Keratinocyte (primary cell): ENCODE data around the gene DOK6. TPM values are rescaled to one million over a fixed set of nuclear protein-coding genes. Genes with fewer than 3 reads are reported as not detected.

ENCODE experiments used
- DNase-seq: peaks from one replicate; pipeline ENCODE4 v3.0.0-alpha.2; 2011; ENCODE audit warnings: low read depth, missing footprints, low spot score
- FAIRE-seq: peaks from 2 replicates; lab custom pipeline; 2011; peaks lifted over from hg19 to GRCh38; lab: Jason Lieb, UNC
- H2AFZ ChIP-seq: 2 replicates; pipeline ENCODE4 v1.6.0; 2012; ENCODE audit warnings: low read length, control low read depth, inconsistent platforms; ENCODE audit not compliant: control insufficient read depth
- H3K27ac ChIP-seq: 2 replicates; pipeline ENCODE4 v1.5.1; 2011; ENCODE audit warnings: low read length; ENCODE audit not compliant: control insufficient read depth, insufficient read depth
- H3K27me3 ChIP-seq: 3 replicates; pipeline ENCODE4 v1.6.0; 2011; ENCODE audit warnings: low read length; ENCODE audit not compliant: control insufficient read depth, insufficient read depth; ENCODE audit errors: extremely low read depth
- H3K36me3 ChIP-seq, 2 experiments: 2 replicates in 1 of 2; 3 replicates in 1 of 2; pipeline ENCODE4 v1.5.1; 2011; ENCODE audit warnings: low read length in 2 of 2, mild to moderate bottlenecking in 1 of 2; ENCODE audit not compliant: control insufficient read depth in 2 of 2, insufficient read depth in 2 of 2; ENCODE audit errors: extremely low read depth in 1 of 2
- H3K4me1 ChIP-seq: 3 replicates; pipeline ENCODE4 v1.5.1; 2011; ENCODE audit warnings: low read length; ENCODE audit not compliant: control insufficient read depth, insufficient read depth; ENCODE audit errors: extremely low read depth
- H3K4me2 ChIP-seq: 3 replicates; pipeline ENCODE4 v1.6.0; 2011; ENCODE audit warnings: low read depth, low read length; ENCODE audit not compliant: control insufficient read depth, insufficient read depth; ENCODE audit errors: extremely low read depth
- H3K4me3 ChIP-seq, 3 experiments: fragments of 200-600 bp in 1 of 3; sonication (generic) in 1 of 3; 2 replicates in 2 of 3; 3 replicates in 1 of 3; pipeline ENCODE4 v1.5.1; 2011 to 2016; ENCODE audit warnings: low read length in 3 of 3, mild to moderate bottlenecking in 3 of 3, control low read depth in 2 of 3, inconsistent platforms in 1 of 3, low read depth in 1 of 3, mixed read lengths in 1 of 3, mixed run types in 1 of 3, moderate library complexity in 1 of 3; ENCODE audit not compliant: control insufficient read depth in 2 of 3, insufficient read depth in 2 of 3; ENCODE audit errors: extremely low read depth in 1 of 3
- H3K79me2 ChIP-seq: 2 replicates; pipeline ENCODE4 v1.6.0; 2012; ENCODE audit warnings: low read length; ENCODE audit not compliant: control insufficient read depth, insufficient read depth
- H3K9ac ChIP-seq: 3 replicates; pipeline ENCODE4 v1.6.0; 2011; ENCODE audit warnings: low read length; ENCODE audit not compliant: control insufficient read depth, insufficient read depth; ENCODE audit errors: extremely low read depth
- H3K9me1 ChIP-seq: 3 replicates; pipeline ENCODE4 v1.6.0; 2011; ENCODE audit warnings: low read length; ENCODE audit not compliant: control insufficient read depth, insufficient read depth; ENCODE audit errors: extremely low read depth
- H3K9me3 ChIP-seq: 2 replicates; pipeline ENCODE4 v1.5.1; 2012; ENCODE audit warnings: low read depth, low read length; ENCODE audit not compliant: control insufficient read depth
- H4K20me1 ChIP-seq: 3 replicates; pipeline ENCODE4 v1.6.0; 2011; ENCODE audit warnings: low read length; ENCODE audit not compliant: control insufficient read depth, insufficient read depth; ENCODE audit errors: extremely low read depth
- EZH2 ChIP-seq: IDR thresholded peaks from one replicate; pipeline ENCODE4 v1.6.1; 2012; ENCODE audit warnings: inconsistent platforms, mild to moderate bottlenecking, low read length, moderate library complexity
- dilution Hi-C: fragments of 300-500 bp; cut with MboI; formaldehyde crosslinking; loops from one replicate; pipeline ENCODE4 v1.7.0; 2020; ENCODE audit warnings: low sequenced_read_pairs; ENCODE audit not compliant: extremely low pct_ligation_motif_present
- polyA plus RNA-seq, 5 experiments: library from polyadenylated mRNA; depleted of rRNA in 3 of 5; stranded (reverse) in 3 of 5; stranded (forward) in 1 of 5; unstranded in 1 of 5; fragments of >200 nt; gene quantifications; 1 replicate in 1 of 5; 2 replicates in 3 of 5; 3 replicates in 1 of 5; pipeline versions ENCODE4 v1.2.1 to v1.2.3, GENCODE V29; 2011 to 2012; ENCODE audit warnings: missing spikeins in 2 of 5, low read depth in 1 of 5, low replicate concordance in 1 of 5
- TF ChIP-seq, protein P1 (sequence below), 3 experiments: IDR thresholded peaks in 1 of 3; conservative IDR thresholded peaks in 1 of 3; optimal IDR thresholded peaks in 1 of 3; 2 replicates in 2 of 3; 3 replicates in 1 of 3; pipeline versions ENCODE3 to v1.5.1; 2011; ENCODE audit warnings: low read length in 3 of 3, mild to moderate bottlenecking in 3 of 3, moderate library complexity in 2 of 3, control low read depth in 1 of 3, inconsistent platforms in 1 of 3; ENCODE audit not compliant: insufficient read depth in 2 of 3; ENCODE audit errors: extremely low read depth in 1 of 3

DOK6 gene
- polyA plus RNA-seq, 1 donor (not counting 4 experiments of a cell fraction or from before 2014, with no cell fraction given): not detected

GRCh38 chr18:69651243-69651642 is 250.6 kb downstream of the DOK6 start:
- Histone ChIP-seq H3K27ac (no peak overlapping the region), H3K4me2 (no peak overlapping the region), H3K4me1 (no peaks in the 10 kb centered on the region), H3K9ac (no peak overlapping the region), H2AFZ (no peak overlapping the region), H3K27me3 (no peaks in the 10 kb centered on the region), H3K4me3 (no peak overlapping the region), H3K36me3 (no peaks in the 10 kb centered on the region), H4K20me1 (no peaks in the 10 kb centered on the region), H3K9me1 (no peaks in the 10 kb centered on the region), H3K9me3 (no peaks in the 10 kb centered on the region), H3K79me2 (no peaks in the 10 kb centered on the region)
- FAIRE-seq (no peak), DNase-seq (no peak)
- TF ChIP-seq EZH2: no peak
- TF ChIP-seq, protein P1, sequence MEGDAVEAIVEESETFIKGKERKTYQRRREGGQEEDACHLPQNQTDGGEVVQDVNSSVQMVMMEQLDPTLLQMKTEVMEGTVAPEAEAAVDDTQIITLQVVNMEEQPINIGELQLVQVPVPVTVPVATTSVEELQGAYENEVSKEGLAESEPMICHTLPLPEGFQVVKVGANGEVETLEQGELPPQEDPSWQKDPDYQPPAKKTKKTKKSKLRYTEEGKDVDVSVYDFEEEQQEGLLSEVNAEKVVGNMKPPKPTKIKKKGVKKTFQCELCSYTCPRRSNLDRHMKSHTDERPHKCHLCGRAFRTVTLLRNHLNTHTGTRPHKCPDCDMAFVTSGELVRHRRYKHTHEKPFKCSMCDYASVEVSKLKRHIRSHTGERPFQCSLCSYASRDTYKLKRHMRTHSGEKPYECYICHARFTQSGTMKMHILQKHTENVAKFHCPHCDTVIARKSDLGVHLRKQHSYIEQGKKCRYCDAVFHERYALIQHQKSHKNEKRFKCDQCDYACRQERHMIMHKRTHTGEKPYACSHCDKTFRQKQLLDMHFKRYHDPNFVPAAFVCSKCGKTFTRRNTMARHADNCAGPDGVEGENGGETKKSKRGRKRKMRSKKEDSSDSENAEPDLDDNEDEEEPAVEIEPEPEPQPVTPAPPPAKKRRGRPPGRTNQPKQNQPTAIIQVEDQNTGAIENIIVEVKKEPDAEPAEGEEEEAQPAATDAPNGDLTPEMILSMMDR (optimal IDR thresholded peaks at IDR 0.05 in 1 of 3, IDR thresholded peaks at IDR 0.05 in 1 of 3, conservative IDR thresholded peaks at IDR 0.05 in 1 of 3; ENCODE audit: extremely low read depth in 1 of 3, insufficient read depth in 2 of 3, low read length in 3 of 3): no peak
- dilution Hi-C loops: no loop called here

DNA sequence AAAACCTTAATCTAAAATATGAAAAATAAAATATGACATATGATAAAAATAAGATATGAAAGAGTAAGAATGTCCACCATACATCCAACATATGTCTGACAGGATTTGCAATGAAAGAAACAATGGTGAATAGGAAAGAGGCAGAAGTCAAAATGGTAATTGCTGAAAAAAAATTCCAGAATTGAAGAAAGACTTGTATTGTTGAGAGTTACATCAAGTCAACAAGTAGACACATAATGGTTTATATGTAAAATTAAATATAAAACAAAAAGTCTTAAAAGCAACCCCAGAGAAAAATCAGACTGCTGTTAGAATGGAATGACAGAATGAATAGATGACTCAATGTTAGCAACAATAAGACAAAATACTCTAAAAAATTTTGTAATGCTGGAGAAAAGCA is 255.1 kb downstream of the DOK6 start:
- FAIRE-seq: no peak

More for the DNA sequence above, 255.1 kb downstream of the DOK6 start:
- TF ChIP-seq EZH2: no peak
- TF ChIP-seq, protein P1 (optimal IDR thresholded peaks at IDR 0.05 in 1 of 3, IDR thresholded peaks at IDR 0.05 in 1 of 3, conservative IDR thresholded peaks at IDR 0.05 in 1 of 3; ENCODE audit: extremely low read depth in 1 of 3, insufficient read depth in 2 of 3, low read length in 3 of 3): no peak
- Histone ChIP-seq H3K9me3 (no peaks in the 10 kb centered on the region), H3K4me1 (no peaks in the 10 kb centered on the region), H3K36me3 (no peaks in the 10 kb centered on the region), H4K20me1 (no peaks in the 10 kb centered on the region), H3K4me3 (no peak overlapping the region), H3K9me1 (no peaks in the 10 kb centered on the region), H3K4me2 (no peak overlapping the region), H3K27me3 (no peaks in the 10 kb centered on the region), H3K27ac (no peak overlapping the region), H3K9ac (no peak overlapping the region), H2AFZ (no peak overlapping the region), H3K79me2 (no peaks in the 10 kb centered on the region)
- no peak for DNase-seq
- dilution Hi-C loops: no loop called here
